ENCODE results near the gene ORMDL2.

The ORMDL2 gene

DNA sequence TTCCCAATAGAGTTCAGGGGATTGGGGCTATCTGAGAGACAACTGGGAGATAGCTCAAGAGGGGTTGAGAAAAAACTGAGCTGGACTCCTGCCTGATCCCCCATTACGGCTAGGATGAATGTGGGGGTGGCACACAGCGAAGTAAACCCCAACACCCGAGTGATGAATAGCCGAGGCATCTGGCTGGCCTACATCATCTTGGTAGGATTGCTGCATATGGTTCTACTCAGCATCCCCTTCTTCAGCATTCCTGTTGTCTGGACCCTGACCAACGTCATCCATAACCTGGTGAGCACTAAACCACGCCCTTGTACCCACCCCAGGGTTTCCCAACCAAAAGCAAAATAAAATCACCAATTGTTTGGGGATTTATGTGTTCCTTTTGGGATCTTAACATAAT lies 1.0 kb downstream of the ORMDL2 start:
- Mint-ChIP-seq H3K36me3 (ENCODE audit: low read depth) (peaks cover 37% of the 10 kb centered on the region), H3K9me3 (no peaks in the 10 kb centered on the region), H3K27ac (no peak overlapping the region), H3K4me1 (peaks cover 29% of the 10 kb centered on the region), H3K4me3 (no peak overlapping the region), H3K27me3 (ENCODE audit: low read depth, poor library complexity) (no peaks in the 10 kb centered on the region)
- DNase-seq, result no peak
- TF ChIP-seq CTCF (IDR thresholded peaks at IDR 0.05), result no peak

- Mint-ChIP-seq H3K4me3 (no peak overlapping the region), H3K27me3 (ENCODE audit: low read depth, poor library complexity) (no peaks in the 10 kb centered on the region), H3K9me3 (no peaks in the 10 kb centered on the region), H3K36me3 (ENCODE audit: low read depth) (peaks cover 30% of the 10 kb centered on the region), H3K4me1 (peaks cover 27% of the 10 kb centered on the region), H3K27ac (no peak overlapping the region)
- TF ChIP-seq CTCF (IDR thresholded peaks at IDR 0.05), result no peak
- DNase-seq, result no peak
Measured at GRCh38 chr12:55820679-55821078, 2.8 kb downstream of the ORMDL2 start.

GRCh38 chr12:55822228-55822627 lies 4.4 kb downstream of the ORMDL2 start:
- H3K27ac Mint-ChIP-seq, result no peak overlapping the region
- no peak overlapping the region for H3K4me3 Mint-ChIP-seq
- H3K9me3 Mint-ChIP-seq, result no peaks in the 10 kb centered on the region
- peaks cover 36% of the 10 kb centered on the region for H3K36me3 Mint-ChIP-seq (ENCODE audit: low read depth)
- no peak for TF ChIP-seq CTCF (IDR thresholded peaks at IDR 0.05)
- no peaks in the 10 kb centered on the region for H3K27me3 Mint-ChIP-seq (ENCODE audit: low read depth, poor library complexity)
- H3K4me1 Mint-ChIP-seq, result peaks cover 35% of the 10 kb centered on the region
- no peak for DNase-seq

DNA sequence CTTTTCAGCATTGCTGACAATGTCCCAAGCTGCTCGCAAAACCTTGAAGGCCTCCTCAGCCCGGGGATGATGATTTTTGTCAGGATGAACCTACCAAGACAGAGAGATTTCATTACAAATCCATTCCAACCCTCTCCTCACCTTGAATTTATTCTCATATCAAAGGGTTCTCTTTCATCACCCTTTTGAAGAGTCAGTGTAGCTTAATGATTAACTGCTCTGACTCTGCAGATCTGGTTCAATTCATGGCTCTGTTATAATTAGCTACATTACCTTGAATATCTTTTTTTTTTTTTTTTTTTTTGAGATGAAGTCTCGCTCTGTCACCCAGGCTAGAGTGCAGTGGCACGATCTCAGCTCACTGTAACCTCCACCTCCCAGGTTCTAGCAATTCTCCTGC lies 5.6 kb downstream of the ORMDL2 start:
- Mint-ChIP-seq H3K4me3 (no peak overlapping the region), H3K4me1 (peaks cover 45% of the 10 kb centered on the region), H3K9me3 (no peaks in the 10 kb centered on the region), H3K27ac (peak overlapping the region; percentile 74), H3K36me3 (ENCODE audit: low read depth) (peaks cover 47% of the 10 kb centered on the region), H3K27me3 (ENCODE audit: low read depth, poor library complexity) (no peaks in the 10 kb centered on the region)
- no peak for TF ChIP-seq CTCF (IDR thresholded peaks at IDR 0.05)
- DNase-seq, result no peak

GRCh38 chr12:55824726-55825125 lies 6.9 kb downstream of the ORMDL2 start:
- DNase-seq, result no peak
- Mint-ChIP-seq H3K4me3 (peak overlapping the region; percentile 0), H3K27me3 (ENCODE audit: low read depth, poor library complexity) (no peaks in the 10 kb centered on the region), H3K27ac (peak overlapping the region; percentile 5), H3K4me1 (peaks cover 38% of the 10 kb centered on the region), H3K36me3 (ENCODE audit: low read depth) (peaks cover 42% of the 10 kb centered on the region), H3K9me3 (no peaks in the 10 kb centered on the region)
- TF ChIP-seq CTCF (IDR thresholded peaks at IDR 0.05), result no peak

GRCh38 chr12:55827806-55828205 lies 10.0 kb downstream of the ORMDL2 start:
- peak overlapping the region; percentile 97 for H3K4me3 Mint-ChIP-seq
- peak overlapping the region; percentile 97 for H3K27ac Mint-ChIP-seq
- peaks cover 56% of the 10 kb centered on the region for H3K4me1 Mint-ChIP-seq
- no peak for TF ChIP-seq CTCF (IDR thresholded peaks at IDR 0.05)
- H3K36me3 Mint-ChIP-seq (ENCODE audit: low read depth), result peaks cover 24% of the 10 kb centered on the region
- H3K27me3 Mint-ChIP-seq (ENCODE audit: low read depth, poor library complexity), result no peaks in the 10 kb centered on the region
- DNase-seq, result no peak
- no peaks in the 10 kb centered on the region for H3K9me3 Mint-ChIP-seq

All from nephron progenitor cell (in vitro differentiated cells).